HG03558 (cell line): ENCODE data around the gene ANKRD31.

Experiments used
- ATAC-seq: cut with Tn5 transposase; IDR thresholded peaks from one replicate; pipeline ENCODE4 v1.9.1; 2021; ENCODE audit warnings: moderate number of reproducible peaks; ENCODE audit not compliant: unreplicated experiment; ENCODE audit errors: extremely low read depth

The ANKRD31 gene

DNA sequence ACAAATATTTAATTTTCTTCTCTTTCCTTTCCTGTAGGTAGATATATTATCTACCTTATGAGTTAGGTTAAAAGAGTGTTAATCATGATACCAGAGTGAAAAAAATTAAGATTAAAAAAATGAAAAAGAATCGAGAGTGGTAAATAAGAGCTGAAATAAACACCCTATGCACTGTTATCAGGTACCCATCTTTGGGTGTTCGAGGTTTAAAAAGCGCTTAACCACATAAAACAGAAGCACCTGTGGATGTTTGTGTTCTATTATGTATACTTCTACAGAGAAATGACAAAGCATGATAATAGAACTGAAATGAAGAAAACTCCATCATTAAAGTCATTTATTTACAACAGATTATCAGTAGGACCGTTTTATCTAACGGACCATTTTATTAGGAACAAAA, 158.7 kb downstream of the ANKRD31 start:
- no peak for ATAC-seq

DNA sequence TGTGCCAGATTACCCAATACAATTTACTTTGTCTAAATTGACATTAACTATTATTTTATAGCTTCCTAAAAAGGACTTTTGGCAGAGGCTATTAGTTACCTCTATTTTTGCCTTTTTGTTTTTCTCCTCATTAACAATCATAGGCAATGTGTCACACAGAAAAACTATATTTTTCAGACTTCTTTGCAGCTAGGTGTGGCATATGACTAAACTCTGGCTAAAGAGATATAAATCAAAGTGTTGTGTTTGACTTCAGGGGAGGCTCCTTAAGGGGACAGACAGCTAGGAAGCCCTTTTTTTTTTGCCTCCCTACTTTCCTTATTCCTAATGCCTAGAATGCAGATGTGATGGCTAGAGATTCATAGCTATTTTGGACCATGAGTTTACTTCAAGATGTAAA, 164.6 kb downstream of the ANKRD31 start:
- no peak for ATAC-seq

DNA sequence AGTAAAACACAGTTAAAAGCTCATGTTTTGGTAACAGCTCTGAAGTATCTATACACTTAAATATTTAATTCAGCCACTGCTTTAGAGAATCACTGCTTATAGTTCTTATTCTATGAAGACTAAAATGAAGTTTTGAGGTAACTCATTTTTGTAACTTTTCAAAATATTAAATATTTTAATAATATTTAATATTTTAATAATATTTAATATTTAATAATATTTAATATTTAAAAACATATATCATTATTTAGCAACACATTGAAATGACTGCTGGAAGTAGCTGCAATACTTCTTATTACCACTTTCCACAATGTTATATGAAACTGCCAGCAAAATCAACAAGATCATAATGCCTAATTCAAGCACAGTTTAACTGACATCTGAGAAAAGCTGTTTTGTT, 165.6 kb downstream of the ANKRD31 start:
- ATAC-seq = no peak

DNA sequence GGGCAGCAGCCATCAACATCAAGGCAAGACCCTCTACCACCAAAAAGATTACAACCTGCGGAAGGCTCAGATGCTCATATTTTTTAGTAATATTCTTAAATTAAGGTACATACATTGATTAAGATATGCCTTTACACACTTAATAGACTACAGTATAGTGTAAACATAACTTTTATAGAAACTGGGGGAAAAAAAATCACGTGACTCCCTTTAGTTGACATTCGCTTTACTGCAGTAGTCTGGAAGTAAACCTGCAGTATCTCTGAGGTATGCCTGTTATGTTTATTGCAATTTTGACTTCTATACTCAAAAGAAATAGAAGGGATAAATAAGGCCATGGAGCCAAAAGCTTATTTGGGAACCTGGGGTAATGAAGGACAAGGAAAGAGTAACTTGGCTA, 169.2 kb downstream of the ANKRD31 start:
- ATAC-seq = no peak

DNA sequence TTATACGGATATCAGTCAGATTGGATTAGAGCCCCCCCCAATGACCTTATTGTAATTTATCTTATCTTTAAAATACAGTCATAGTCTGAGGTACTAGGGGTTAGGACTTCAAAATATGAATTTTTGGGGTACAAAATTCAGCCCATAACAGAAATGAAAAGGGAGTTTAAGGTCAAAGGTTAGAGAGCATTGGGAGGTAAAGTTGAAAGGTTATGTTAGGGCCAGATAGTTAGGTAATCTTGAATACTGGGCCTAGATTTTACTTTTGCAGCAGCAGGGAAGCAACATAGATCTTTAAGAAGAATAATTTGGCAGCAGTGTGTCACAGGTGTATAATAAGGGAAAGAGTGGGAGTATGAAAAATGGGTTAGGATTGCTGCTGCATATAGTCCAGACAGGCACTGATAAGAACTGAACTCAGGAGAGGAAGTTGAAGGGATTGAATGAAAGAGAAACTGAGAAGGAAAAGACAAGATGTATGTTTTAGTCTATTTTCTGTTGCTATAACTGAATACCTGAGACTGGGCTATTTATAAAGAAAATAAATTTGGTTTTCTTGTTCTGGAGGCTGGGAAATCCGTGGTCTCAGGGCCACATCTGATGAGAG, 173.7 kb downstream of the ANKRD31 start:
- ATAC-seq = no peak

DNA sequence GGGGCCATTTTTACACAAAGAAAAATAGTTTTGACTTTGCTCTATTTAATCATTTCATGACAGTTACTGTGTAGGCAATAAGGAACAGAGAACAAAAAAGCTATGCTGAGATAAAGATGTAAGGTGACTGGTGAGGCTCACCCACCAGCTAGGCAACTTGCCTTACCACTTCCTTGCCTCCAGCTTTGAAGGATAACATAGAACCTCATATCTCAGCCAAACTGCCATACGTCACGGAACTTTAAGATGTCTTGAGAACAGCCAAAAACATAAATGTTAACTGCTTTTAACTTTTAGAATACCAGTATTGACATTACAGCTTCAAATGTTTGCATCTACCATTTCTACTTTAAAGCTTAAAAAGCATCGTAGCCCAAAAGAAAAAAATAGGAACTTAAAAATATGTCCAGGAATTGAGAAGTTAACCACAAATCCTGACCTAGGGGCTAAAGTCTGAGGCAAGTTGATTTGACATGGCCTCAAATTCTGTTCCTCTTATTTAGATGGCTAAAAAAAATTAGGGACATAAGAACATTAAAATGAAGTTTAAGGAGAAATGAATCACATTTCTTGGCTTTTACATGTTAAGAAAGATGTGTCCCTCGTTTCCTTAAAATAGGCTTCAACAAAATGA, 176.6 kb downstream of the ANKRD31 start:
- ATAC-seq = no peak

DNA sequence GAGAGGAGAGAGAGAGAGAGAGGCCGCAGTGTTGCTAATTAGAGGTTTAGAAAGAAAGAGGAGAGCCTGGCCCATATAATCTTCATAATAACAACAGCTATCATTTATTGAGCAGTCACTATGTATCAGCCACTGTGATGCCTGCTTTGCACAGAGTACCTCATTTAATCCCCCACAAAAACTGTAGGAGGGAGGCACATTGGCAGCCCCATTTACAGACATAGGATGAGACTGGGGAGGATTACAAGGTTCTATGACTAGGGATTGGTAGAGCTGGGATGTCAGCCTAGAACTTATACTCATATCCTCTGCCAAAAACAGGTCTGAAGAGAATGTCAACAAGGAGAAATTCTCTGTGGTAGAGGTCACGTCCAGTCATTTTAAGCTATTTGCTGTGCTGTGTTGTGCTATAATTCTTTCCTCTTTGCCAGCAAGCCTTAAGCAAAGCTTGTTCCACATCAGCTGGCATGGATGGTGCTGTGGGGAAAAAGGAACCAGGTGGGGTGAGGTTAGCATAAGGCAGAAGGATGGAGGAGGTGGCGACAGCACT, 177.6 kb downstream of the ANKRD31 start:
- ATAC-seq = no peak

DNA sequence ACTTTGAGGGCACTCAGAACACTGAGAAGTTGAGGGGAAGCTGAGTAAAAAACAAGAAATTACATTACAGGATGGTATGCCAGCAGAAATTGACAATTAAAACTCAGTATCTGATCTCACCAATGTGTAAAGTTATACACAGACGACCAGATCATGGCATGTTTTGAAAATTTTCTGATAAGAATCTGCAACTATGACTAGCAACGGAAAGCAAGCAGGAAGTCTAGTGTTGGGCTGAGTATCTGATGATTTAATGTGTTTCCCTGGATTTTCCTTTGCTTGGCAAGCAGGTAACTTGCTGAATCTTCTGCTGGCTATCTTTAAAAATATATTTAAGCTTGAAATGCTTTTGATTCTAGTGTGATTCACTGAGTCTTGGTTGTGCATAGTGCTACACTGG, 179.1 kb downstream of the ANKRD31 start:
- no peak for ATAC-seq

DNA sequence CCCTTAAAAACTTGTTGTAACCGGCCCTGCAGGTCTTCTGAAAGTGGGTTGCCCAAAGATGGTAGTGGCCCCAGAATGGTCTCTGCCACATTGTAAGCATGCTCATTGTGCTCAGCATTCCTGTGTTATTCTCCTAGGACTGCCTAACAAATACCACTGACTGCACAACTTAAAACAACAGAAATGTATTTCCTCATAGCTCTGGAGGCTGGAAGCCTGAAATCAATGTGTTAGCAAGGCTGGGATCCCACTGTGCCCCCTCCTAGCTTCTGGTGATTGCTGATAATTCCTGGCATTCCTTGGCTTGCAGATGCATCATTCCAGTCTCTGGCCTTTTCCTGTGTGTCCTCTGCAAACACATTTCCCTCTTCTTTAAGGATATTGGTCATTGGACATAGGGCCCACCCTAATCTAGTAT, 180.9 kb downstream of the ANKRD31 start:
- no peak for ATAC-seq

DNA sequence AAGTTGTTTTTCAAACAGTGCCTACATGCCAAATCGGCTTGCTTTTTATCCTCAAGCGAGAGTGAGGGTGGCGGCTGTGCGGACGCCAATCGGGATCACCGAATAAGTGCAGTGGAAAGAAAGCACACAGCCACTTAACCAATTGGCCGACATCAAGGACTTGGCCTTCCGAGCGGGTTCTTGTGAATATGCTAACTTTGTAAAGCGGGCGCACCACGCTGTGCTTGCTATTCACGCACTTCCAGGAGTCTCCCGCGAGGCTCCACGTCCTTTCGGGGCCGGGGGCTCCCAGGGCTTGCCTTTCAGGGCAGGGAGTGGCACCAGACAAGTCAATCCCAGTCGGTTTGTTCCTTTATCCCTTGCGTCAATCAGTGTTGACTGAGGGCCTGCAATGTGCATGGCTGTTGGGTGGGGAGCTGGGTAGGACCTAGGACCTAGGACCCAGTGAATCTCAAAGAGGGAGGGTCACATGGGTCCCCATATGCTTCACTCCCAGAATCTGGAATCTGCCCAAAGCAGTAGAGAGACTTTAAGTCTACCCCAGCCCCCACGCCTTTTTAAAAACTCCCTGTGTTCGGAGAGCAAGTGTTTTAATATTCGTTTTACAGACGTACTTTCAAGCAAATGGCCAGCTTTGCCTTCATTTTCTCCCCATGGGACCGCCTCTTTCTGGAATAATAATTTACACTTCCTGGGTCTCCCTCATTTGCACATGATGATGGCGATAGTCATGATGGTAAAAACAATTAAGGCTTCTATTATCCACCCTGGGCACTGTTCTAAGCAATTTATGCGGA, 182.3 kb downstream of the ANKRD31 start:
- ATAC-seq = no peak

DNA sequence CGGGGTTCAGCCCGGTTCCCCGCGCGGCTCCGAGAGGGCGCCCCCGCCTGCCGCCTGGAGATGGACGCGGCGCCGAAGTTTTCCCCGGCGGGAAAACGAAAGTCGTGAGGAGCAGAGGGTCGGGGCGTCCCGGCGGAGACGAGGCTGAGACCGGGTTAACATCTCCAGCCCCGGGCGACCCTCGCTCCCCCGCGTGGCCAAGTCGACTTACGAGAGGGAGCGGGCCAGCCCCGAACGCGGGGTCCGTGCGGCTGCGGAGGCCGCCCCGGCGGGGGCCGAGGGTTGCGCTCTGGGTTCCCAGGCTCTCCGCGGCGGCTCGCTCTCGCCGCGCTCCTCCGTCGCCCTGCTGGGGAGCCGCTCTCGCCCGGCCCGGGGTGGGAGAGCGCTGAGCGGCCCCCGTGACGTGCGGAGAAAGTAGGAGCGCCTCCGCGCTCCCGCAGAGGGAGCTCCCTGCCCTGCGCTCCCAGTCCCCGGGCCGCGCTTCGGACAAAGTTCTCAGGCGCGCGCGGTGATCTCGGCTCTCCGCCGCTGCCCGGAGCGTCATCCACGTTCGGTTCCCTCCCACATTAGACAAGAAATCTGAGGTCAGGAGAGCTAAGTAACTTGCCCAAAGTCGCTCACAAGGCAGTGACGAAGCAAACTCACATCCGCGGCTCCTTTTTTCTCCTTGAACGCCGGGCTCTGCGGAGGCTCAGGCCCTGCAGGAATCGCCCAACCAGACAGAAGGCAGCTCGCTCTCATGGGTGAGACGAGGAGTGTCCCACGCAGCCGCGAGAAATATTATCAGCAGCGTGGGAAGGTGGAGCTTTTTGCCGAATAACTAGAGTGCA, 183.2 kb downstream of the ANKRD31 start:
- ATAC-seq = no peak

DNA sequence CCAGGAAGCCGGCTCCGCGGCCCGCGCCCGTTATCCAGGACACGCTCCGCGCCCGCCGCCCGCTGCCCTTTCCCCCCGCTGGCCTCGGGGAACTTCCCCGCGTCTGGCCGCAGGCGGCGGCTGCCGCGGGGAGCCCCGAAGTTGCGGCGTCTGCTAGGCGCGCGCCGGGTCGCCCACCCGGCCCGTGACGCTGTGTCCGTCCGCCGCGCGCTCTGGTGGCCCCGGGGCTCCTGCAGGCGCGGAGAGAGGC, 183.7 kb downstream of the ANKRD31 start:
- no peak for ATAC-seq

DNA sequence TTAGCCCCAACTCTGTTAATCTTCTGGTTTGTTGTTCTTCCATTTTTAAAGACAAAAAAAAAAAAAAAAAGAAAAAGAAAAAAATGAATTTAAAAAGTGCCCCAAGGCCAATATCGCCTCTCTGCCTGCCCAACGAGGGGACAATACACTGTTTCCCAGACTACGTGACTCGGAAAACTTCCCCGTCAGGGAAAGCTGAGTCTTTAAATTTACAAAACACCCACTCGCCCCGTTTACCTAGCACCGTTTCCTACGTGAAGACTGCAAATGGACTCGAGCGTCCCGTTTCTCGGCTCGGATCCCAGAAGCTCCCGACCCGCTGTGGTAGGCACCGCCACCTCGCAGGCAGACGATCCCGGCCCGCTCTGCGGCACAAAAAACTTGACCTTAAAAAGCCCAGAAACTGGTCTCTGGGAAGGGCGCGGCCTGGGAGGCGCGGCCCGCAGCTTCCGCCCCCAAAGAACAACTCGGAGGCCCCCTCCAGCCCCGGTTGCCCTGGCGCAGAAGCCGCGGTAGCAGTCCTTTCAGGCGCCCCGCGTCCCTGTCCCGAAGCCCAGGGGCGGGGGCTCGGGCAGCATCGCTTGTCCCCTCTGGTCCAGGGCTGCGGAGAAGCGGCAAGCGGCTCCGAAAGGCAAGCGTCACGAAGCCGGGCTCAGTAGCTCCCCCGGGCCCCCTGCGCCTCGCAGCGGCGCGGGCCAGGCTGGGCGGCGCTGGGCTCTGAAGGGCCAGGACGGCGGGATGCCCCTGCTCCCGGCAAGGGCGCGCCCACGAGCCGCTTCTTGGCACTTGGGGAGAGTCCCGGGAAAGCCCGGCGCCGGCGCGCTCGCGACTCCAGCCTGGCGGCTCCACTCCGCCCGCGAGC, 184.3 kb downstream of the ANKRD31 start, which contains the start of gene GCNT4:
TSS of gene GCNT4 (minus strand) at position 367 of the 862 bp plus-strand sequence. CDS start 22,521 bp downstream, outside the sequence.
- no peak for ATAC-seq

DNA sequence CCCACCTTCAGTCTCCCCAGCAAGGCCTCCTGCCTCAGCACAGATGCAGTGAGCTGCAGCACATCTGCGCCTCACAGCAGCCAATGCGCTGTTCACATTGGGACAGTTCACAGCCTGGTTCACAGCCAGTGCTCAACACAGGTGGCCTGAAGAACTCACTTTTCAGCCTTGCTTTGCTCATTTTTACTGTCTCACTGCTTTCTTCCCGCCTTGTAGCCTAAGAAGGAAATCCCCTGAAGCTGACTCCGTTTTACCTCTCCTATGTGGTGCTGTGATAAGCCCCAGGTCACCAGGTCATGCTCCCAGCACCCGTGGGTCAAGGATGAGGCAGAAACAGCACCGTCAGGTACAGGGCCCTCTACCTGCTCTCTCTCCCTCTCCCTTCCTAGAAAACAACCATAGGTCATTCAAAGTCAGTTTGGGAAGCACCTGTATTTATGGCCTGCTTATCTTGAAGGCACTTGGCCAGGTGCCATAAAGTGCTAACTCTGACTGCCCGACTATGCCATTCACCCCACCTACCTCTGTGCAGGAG, 185.4 kb downstream of the ANKRD31 start:
- no peak for ATAC-seq

DNA sequence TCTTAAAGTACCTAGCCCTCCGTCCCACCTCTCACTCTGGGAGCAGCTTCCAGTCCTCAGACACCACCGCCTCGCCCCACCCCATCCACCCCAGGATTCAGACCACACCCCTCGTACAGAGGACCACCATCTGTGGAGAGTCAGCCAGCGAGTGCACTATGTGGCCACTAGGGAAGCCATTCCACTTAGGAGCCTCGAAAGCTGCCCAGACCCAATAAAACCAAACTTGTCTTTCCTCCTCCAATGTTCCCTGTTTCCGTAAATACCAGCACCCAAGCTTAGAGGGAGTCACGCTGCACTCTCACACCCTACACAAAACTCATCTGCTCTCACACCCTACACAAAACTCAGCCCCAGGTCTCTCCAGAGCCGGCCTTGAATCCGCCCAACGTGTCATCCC, 186.3 kb downstream of the ANKRD31 start:
- ATAC-seq = no peak

DNA sequence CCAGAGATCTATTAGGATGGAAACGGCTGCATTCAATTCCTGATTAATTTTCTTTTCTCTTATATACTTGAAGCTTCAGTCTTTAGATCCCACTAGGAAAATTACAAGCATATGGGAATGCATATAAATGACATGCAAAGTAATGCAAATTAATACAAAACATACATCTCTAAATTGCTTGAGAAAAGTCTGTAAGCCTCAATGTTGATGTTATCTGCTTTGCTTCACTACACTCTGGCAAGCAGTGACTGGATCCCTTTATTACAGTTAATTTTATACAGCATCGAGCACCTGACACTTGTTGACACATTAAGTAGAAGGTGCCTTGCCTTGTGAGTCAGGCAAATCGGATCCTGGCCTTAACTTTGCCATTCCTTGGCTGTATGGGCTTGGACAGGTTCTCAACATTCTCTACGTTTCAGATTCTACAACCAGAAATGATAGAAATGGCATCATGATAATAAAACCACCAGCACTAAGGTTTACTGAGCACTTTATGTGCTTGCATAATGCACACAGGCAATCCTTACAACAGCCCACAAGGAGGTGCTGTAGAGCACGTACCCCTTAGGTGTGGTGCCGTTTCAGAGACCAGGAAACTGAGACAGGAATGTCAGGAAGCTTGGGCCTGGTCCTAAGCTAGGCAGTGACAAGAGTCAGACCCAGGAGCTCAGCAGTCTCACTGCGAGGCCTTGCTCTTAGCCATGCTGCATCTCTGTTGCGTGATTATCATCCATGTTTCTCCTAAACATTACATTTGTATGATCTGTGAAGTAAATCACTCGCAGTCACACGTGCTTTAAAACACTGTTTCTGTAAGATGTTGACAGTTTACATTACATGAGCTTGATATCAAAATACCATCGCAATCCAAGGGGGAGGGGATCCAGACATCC, 187.0 kb downstream of the ANKRD31 start:
- no peak for ATAC-seq

DNA sequence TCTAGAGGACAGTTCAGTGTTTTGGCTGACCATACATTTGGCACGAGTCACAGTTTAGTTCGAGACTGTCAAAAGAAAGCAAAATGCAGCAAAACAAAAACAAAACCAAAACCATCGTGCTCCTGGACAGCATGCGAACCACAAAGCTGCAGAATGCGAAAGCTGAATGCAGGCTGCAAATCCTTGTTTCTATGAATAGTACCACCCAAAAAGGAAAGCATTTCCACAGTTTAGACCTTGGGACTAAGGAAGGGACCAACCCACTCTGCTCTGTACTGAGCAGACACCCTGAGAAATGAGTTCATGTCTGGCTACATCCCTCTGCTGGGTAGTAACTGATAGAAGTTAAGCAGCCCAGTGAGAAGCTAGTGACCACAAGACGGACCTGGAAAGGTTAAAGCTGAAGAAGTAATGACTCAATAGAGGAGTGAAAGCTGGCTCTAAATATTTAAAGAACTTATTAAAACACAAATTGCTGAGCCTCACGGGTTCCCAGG, 188.2 kb downstream of the ANKRD31 start:
- ATAC-seq = no peak

DNA sequence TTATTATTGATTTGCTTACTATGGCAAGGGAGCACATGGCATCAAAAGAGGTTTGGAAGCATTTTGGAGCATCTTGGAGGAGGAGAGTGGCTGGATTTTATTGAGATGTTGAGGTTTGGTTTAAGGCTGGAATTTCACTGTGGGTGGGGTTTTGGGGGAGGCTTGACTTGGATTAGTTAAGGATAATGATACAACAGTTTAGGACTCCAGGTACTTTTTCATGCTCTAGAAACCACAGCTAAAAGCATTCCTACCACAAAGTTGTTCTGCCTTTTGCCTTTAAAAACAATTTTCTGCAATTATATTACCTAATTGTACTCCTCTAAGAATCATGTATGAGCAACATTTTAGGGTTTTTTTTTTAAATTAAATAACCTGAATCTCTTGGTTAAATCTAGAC, 189.3 kb downstream of the ANKRD31 start:
- ATAC-seq = no peak
